ENCODE measurements around the gene ING3.

- TF ChIP-seq ZNF580 (tag by site-specific recombination; IDR thresholded peaks at IDR 0.05) (no peak), ZBTB7A (tag by site-specific recombination; IDR thresholded peaks at IDR 0.05; ENCODE audit: low read depth) (no peak), PRDM6 (tag by site-specific recombination; IDR thresholded peaks at IDR 0.05) (no peak), ZNF404 (tag by site-specific recombination; IDR thresholded peaks at IDR 0.05) (no peak), ZNF292 (tag by site-specific recombination; IDR thresholded peaks at IDR 0.05; ENCODE audit: borderline replicate concordance, low read depth) (no peak), ZNF140 (tag by site-specific recombination; IDR thresholded peaks at IDR 0.05) (no peak), CTCF (tag by site-specific recombination; IDR thresholded peaks at IDR 0.05) (no peak)
These were observed 40.0 kb downstream of the ING3 start for GRCh38 chr7:120990468-120991118.
